ENCODE data around the gene TREML1.
A peak's percentile ranks its signal among the peaks of the same experiment; 100 is the strongest.

The TREML1 gene

GRCh38 chr6:41174610-41175009 lies 20.5 kb upstream of the TREML1 start:
- TF ChIP-seq Cebpa-rat (IDR thresholded peaks at IDR 0.05): no peak
- H3K9ac ChIP-seq: no peak overlapping the region
- H3K27me3 ChIP-seq: no peaks in the 10 kb centered on the region
- H3K36me3 ChIP-seq: peaks cover 0 to 13% (median 0%) of the 10 kb centered on the region in 11 experiments; a peak in 4 of 22 replicates
- no peaks in the 10 kb centered on the region for H4K20me1 ChIP-seq
- no peak overlapping the region for H3K27ac ChIP-seq
- H3K4me1 ChIP-seq: peaks cover 0 to 6% (median 0%) of the 10 kb centered on the region in 10 experiments; a peak in 2 of 20 replicates
- peaks cover 0 to 13% (median 0%) of the 10 kb centered on the region in 11 experiments; a peak in 4 of 22 replicates for H3K9me3 ChIP-seq (replicated peaks in 1 of 11)
- 0 out of 22 replicates have a peak overlapping the region, but pooled peaks of 1 of the 11 experiments have one; percentile 4 for H3K4me2 ChIP-seq
- H3K4me3 ChIP-seq: no peak overlapping the region

- Histone ChIP-seq H3K27ac (no peak overlapping the region), H3K4me1 (peaks cover 0 to 15% (median 1%) of the 10 kb centered on the region in 10 experiments; a peak in 6 of 20 replicates), H3K9ac (no peak overlapping the region), H4K20me1 (no peaks in the 10 kb centered on the region), H3K4me3 (no peak overlapping the region), H3K27me3 (no peaks in the 10 kb centered on the region), H3K9me3 (replicated peaks in 1 of 11) (peaks cover 0 to 13% (median 0%) of the 10 kb centered on the region in 11 experiments; a peak in 4 of 22 replicates), H3K36me3 (peaks cover 0 to 5% (median 0%) of the 10 kb centered on the region in 11 experiments; a peak in 1 of 22 replicates), H3K4me2 (no peak overlapping the region)
- no peak for TF ChIP-seq Cebpa-rat (IDR thresholded peaks at IDR 0.05)
Measured at GRCh38 chr6:41171908-41172307, 17.8 kb upstream of the TREML1 start.

- Histone ChIP-seq H3K4me1 (peaks cover 0 to 15% (median 1%) of the 10 kb centered on the region in 10 experiments; a peak in 6 of 20 replicates), H3K4me2 (no peak overlapping the region), H3K36me3 (peaks cover 0 to 5% (median 0%) of the 10 kb centered on the region in 11 experiments; a peak in 1 of 22 replicates), H3K27me3 (no peaks in the 10 kb centered on the region), H3K4me3 (no peak overlapping the region), H3K9ac (no peak overlapping the region), H3K27ac (no peak overlapping the region), H3K9me3 (replicated peaks in 1 of 11) (peaks cover 0 to 13% (median 0%) of the 10 kb centered on the region in 11 experiments; a peak in 4 of 22 replicates), H4K20me1 (no peaks in the 10 kb centered on the region)
- no peak for TF ChIP-seq Cebpa-rat (IDR thresholded peaks at IDR 0.05)
Measured at GRCh38 chr6:41170547-41171160, 16.5 kb upstream of the TREML1 start.

GRCh38 chr6:41167173-41167963 lies 13.2 kb upstream of the TREML1 start:
- Histone ChIP-seq H3K36me3 (no peaks in the 10 kb centered on the region), H3K27me3 (no peaks in the 10 kb centered on the region), H3K9me3 (replicated peaks in 1 of 11) (no peaks in the 10 kb centered on the region), H3K4me2 (peak overlapping the region in 1 of 11 experiments; percentile 21; a peak in 1 of 22 replicates), H3K9ac (no peak overlapping the region), H3K4me3 (no peak overlapping the region), H3K27ac (no peak overlapping the region), H4K20me1 (no peaks in the 10 kb centered on the region), H3K4me1 (peaks cover 0 to 43% (median 26%) of the 10 kb centered on the region in 10 experiments; a peak in 16 of 20 replicates)
- TF ChIP-seq Cebpa-rat (IDR thresholded peaks at IDR 0.05): 0 out of 22 replicates have a peak, but pooled peaks of 2 of the 11 experiments have one; percentile 10 to 18

- Histone ChIP-seq H3K4me3 (no peak overlapping the region), H3K36me3 (no peaks in the 10 kb centered on the region), H3K4me1 (peaks cover 0 to 66% (median 43%) of the 10 kb centered on the region in 10 experiments; a peak in 19 of 20 replicates), H3K27me3 (no peaks in the 10 kb centered on the region), H3K9me3 (replicated peaks in 1 of 11) (no peaks in the 10 kb centered on the region), H4K20me1 (no peaks in the 10 kb centered on the region), H3K27ac (no peak overlapping the region; a peak in 1 of 22 replicates), H3K9ac (no peak overlapping the region), H3K4me2 (peak overlapping the region in 8 of 11 experiments; percentile 7 to 89 (median 84); a peak in 13 of 22 replicates)
- TF ChIP-seq Cebpa-rat (IDR thresholded peaks at IDR 0.05): no peak
Measured at GRCh38 chr6:41164551-41165120, 10.5 kb upstream of the TREML1 start.

- H3K4me1 ChIP-seq: peaks cover 0 to 62% (median 41%) of the 10 kb centered on the region in 10 experiments; a peak in 19 of 20 replicates
- peak overlapping the region in 8 of 11 experiments; percentile 12 to 89 (median 84); a peak in 15 of 22 replicates for H3K4me2 ChIP-seq
- H3K27me3 ChIP-seq: no peaks in the 10 kb centered on the region
- no peaks in the 10 kb centered on the region for H3K9me3 ChIP-seq (replicated peaks in 1 of 11)
- peak overlapping the region in 2 of 10 experiments; percentile 36 to 46; a peak in 1 of 20 replicates for H3K4me3 ChIP-seq
- no peak overlapping the region for H3K27ac ChIP-seq
- H3K36me3 ChIP-seq: no peaks in the 10 kb centered on the region
- TF ChIP-seq Cebpa-rat (IDR thresholded peaks at IDR 0.05): no peak
- H4K20me1 ChIP-seq: no peaks in the 10 kb centered on the region
- H3K9ac ChIP-seq: no peak overlapping the region
Measured at GRCh38 chr6:41163419-41163717, 9.2 kb upstream of the TREML1 start.

GRCh38 chr6:41162687-41163418 lies 8.7 kb upstream of the TREML1 start, which contains the start of gene TREM2:
TREM2 (minus strand) TSS chr6:41163116; CDS start chr6:41163082, 34 bp downstream.
- Histone ChIP-seq H3K9ac (no peak within 1 kb of the TSS), H4K20me1 (no peaks in the 10 kb centered on the region), H3K4me2 (peak within 1 kb of the TSS in 10 of 11 experiments; percentile 18 to 89 (median 75); a peak in 19 of 22 replicates), H3K4me3 (peak within 1 kb of the TSS in 4 of 10 experiments; percentile 36 to 46 (median 38); a peak in 7 of 20 replicates), H3K27ac (peak within 1 kb of the TSS in 3 of 11 experiments; percentile 15 to 38 (median 22); a peak in 3 of 22 replicates), H3K27me3 (no peaks in the 10 kb centered on the region), H3K36me3 (no peaks in the 10 kb centered on the region), H3K9me3 (replicated peaks in 1 of 11) (no peaks in the 10 kb centered on the region), H3K4me1 (peaks cover 0 to 66% (median 41%) of the 10 kb centered on the region in 10 experiments; a peak in 19 of 20 replicates)
- TF ChIP-seq Cebpa-rat (IDR thresholded peaks at IDR 0.05): peak in 2 of 11 experiments; percentile 19 to 24; a peak in 1 of 22 replicates
